ENCODE data around the gene PPP1R3E.
"Not testable (repeated sequence)": the region's sequence is repeated elsewhere in the genome, so short reads cannot be mapped to it uniquely, and the experiment has no call there.

PPP1R3E gene

GRCh38 chr14:23302290-23303225 lies at the start of gene PPP1R3E:
Gene PPP1R3E, minus strand, starts transcription at chr14:23302859. Its CDS starts 283 bp downstream, at chr14:23302576.
- FAIRE-seq: no peak

- no peak for FAIRE-seq
Measured at GRCh38 chr14:23351681-23352505, 49.2 kb upstream of the PPP1R3E start.

- no peak for FAIRE-seq
Measured at GRCh38 chr14:23349156-23349845, 46.6 kb upstream of the PPP1R3E start.

GRCh38 chr14:23348297-23348655 lies 45.6 kb upstream of the PPP1R3E start:
- FAIRE-seq: no peak

GRCh38 chr14:23347406-23348296 lies 45.0 kb upstream of the PPP1R3E start:
- FAIRE-seq: no peak

- FAIRE-seq: no peak
Measured at GRCh38 chr14:23346693-23347405, 44.2 kb upstream of the PPP1R3E start.

- no peak for FAIRE-seq
Measured at GRCh38 chr14:23345987-23346692, 43.5 kb upstream of the PPP1R3E start.

GRCh38 chr14:23344481-23344880 lies 41.8 kb upstream of the PPP1R3E start:
- FAIRE-seq: no peak

GRCh38 chr14:23339506-23340268 lies 37.0 kb upstream of the PPP1R3E start:
- peak; percentile 65 for FAIRE-seq

GRCh38 chr14:23335623-23336022 lies 33.0 kb upstream of the PPP1R3E start:
- no peak for FAIRE-seq

GRCh38 chr14:23327947-23328744 lies 25.5 kb upstream of the PPP1R3E start:
- no peak for FAIRE-seq

- no peak for FAIRE-seq
Measured at GRCh38 chr14:23326491-23327332, 24.1 kb upstream of the PPP1R3E start.

- not testable (repeated sequence) for FAIRE-seq
Measured at GRCh38 chr14:23325746-23326145, 23.1 kb upstream of the PPP1R3E start.

- FAIRE-seq: no peak
Measured at GRCh38 chr14:23324993-23325392, 22.3 kb upstream of the PPP1R3E start.

GRCh38 chr14:23324455-23324846 lies 21.8 kb upstream of the PPP1R3E start:
- no peak for FAIRE-seq

GRCh38 chr14:23323838-23324454 lies 21.3 kb upstream of the PPP1R3E start:
- FAIRE-seq: no peak

All from TTC549 (cell line).